ENCODE measurements around the gene PGAP1.

Gene PGAP1, protein sequence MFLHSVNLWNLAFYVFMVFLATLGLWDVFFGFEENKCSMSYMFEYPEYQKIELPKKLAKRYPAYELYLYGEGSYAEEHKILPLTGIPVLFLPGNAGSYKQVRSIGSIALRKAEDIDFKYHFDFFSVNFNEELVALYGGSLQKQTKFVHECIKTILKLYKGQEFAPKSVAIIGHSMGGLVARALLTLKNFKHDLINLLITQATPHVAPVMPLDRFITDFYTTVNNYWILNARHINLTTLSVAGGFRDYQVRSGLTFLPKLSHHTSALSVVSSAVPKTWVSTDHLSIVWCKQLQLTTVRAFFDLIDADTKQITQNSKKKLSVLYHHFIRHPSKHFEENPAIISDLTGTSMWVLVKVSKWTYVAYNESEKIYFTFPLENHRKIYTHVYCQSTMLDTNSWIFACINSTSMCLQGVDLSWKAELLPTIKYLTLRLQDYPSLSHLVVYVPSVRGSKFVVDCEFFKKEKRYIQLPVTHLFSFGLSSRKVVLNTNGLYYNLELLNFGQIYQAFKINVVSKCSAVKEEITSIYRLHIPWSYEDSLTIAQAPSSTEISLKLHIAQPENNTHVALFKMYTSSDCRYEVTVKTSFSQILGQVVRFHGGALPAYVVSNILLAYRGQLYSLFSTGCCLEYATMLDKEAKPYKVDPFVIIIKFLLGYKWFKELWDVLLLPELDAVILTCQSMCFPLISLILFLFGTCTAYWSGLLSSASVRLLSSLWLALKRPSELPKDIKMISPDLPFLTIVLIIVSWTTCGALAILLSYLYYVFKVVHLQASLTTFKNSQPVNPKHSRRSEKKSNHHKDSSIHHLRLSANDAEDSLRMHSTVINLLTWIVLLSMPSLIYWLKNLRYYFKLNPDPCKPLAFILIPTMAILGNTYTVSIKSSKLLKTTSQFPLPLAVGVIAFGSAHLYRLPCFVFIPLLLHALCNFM

DNA sequence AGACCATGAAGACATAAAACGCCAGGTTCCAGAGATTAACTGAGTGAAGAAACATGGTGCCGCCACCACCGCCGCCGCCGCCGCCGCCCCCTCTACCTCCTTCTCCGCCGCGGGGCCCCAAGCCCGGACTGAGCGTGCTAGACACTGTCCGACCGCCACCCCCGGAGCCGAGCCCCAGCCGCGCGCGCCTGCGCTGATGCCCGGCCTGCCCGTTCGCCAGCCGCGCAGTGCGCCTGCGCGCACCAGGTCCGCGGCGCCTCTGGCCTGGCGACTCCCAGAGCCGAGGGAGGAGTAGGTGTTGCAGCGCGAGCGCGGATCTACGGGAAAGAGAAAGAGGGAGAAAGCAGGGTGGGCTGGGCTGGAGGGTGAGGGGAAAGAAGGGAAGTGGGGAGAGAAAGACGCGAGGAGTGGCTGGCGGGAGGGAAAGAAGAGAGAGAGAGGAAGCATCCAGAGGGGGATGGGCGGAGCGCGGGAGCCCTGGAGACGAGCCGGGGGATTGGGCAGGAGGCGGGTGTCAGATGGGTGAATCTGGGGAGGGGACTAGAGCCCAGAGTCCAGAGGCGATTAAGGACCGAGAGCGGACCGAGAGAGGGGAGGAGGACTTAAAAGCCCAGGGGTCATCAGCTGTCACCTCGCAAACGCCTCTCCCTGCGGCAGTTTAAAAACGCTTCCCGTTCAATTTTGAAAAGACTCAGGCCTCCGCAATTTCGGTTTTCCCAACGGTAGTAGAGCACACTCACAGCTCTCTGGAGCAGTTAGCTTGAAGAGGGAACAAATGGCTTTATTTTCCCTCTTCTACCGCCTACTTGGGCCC lies at the start of gene PGAP1:
Gene PGAP1, minus strand, starts transcription at position 146 of the 814 bp plus-strand sequence. Its CDS starts 91 bp downstream, at position 55.
- no peak for FAIRE-seq

DNA sequence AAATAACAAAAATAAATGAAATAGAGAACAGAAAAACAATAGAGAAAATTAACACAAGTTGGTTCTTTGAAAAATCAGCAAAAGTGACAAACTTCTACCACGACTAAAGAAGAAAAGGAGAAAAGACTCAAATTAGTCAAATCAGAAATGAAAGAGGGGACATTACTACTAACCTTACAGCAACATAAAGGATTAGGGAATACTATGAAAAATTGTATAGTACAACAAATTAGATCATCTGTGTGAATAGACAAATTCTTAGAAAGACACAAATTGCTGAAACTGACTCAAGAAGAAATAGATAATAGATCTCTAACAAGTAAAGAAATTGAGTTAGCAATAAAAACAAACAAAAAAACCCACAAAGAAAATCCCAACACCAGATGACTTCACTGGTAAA lies 48.5 kb upstream of the PGAP1 start:
- no peak for FAIRE-seq

DNA sequence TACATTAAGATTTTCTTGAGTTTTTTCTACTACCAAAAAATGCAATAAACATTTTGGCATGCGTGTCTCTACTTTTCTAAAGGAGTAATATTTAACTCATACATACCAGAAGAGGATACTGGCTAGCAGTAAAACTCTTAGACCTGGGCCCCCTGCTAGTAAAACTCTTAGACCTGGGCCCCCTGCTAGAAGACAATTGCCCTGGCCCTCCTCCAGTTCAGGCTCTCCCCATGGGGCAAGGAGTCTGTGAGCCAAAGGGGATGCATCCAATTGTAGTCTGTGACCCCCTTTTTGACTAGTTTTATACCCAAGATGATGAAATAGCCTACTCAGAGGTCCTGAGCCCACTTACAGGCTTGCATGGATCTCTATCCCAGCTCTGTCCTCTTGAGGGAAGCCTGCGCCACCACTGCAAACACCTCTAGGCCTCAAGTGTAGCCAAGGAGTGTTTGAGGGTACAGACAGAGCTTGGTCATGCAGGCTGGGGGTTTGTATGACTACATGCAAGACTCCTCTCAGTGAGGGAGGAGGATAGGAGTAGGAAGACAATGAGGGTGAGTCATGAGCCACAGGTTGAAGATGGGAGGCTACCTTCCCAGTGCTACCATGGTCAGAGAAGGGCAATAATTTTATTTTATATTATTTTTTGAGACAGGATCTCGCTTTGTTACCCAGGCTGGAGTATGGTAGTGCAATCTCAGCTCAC lies 45.2 kb upstream of the PGAP1 start:
- no peak for FAIRE-seq

DNA sequence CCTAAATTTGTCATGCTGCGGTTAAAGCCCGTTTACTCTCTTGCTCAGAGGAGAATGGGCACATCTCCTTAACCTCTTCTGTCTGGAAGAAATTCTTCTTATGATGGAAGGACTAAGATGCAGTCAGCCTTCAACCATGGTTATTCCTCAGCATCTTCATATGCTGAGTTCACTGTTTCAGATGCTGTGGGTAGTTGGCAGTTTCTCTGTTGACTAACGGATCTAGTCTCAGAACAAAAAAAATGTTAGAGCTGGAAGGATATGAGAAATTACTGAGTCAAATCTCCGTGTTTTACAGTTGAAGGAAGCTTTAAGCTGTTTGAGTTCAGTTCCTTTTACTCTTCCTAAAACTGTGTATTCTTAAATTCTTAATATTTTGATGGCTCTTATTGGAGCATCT lies 43.6 kb upstream of the PGAP1 start:
- FAIRE-seq: no peak

DNA sequence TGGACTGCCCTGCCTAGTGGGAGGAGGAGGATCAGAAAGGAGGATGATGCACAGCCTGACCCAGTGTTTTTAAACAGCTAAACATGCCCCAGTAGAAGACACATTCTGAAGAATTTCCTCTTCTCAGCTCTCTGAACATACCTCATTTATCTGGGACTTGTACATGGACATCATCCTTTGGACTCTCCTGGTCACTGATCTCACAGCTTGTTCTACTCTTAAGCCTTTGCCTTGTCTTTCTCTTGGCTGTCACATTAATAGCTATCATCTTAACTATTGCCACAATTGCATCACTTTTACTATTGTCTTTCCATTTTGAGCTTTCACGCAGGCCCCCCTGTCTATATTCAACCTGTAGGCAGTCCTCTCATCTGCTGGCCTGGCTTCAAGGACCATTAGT lies 42.0 kb upstream of the PGAP1 start:
- FAIRE-seq: no peak

DNA sequence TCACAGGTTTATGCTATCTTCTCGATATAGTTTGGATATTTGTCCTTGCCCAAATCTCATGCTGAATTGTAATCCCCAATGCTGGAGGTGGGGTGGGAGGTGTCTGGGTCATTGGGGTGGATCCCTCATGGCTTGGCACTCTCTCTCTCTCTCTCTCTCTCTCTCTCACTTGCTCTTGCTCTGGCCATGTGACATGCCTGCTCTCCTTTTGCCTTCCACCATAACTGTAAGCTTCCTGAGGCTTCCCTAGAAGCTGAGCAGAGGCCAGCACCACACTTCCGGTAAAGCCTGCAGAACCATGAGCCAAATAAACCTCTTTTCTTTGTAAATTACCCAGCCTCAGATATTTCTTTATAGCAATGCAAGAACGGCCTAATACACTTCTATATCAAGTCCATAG lies 41.3 kb upstream of the PGAP1 start:
- FAIRE-seq: no peak

DNA sequence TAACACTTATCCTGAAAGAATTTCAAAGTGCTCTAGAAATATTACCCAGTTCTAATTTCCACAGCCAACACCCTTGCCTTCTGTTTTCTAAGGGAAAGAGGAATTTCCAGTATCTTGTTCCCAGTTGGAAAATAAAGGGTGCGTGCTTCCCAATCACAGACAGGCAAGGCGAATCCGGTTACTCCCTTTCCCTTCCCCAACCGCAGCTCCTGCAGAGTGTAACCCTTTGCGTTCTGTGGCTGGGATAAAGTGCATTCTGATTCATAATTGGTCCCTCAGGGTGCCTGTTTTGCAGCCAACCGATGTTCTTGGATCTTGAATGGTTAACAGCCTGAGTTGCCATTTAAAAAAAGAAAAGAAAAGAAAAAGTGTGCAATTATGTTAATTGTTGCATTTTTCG lies 40.6 kb upstream of the PGAP1 start:
- no peak for FAIRE-seq

DNA sequence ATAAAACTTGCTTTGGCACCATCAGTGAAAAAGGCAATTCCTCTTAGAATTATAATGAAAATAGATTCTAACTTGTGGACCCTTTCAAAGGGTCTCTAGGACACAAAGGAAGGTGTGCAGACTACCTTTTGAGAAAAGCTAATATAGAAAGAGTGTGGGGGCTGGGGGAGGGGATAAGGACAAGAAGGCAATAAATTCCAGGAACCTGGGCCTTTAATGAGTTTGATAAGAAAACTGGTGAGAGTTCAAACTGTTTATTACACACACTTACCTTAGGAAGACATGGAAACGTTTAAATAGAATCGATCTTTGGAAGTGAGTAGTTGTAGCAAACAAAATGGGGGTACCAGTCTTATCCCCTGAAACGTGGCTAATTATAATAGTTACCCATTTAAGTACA lies 39.6 kb upstream of the PGAP1 start:
- no peak for FAIRE-seq

DNA sequence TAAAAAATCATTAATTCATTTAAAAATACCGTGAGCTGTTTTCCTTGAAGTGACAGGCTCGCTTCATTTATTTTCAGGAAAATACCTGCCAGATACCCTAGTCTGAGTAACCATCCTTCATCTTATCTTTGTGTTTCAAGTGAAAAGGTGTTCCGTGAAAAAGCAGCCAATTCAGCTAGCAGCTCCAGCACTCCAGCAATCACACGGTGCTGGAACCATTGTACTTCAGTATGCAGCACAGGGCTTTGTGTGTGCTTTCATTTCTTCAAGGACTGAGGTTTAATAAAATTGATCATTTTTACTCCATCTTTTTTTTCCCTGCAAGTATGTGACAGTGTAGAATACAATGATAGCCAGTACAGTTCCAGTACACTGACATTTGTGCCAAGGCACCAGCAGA lies 39.1 kb upstream of the PGAP1 start:
- no peak for FAIRE-seq

DNA sequence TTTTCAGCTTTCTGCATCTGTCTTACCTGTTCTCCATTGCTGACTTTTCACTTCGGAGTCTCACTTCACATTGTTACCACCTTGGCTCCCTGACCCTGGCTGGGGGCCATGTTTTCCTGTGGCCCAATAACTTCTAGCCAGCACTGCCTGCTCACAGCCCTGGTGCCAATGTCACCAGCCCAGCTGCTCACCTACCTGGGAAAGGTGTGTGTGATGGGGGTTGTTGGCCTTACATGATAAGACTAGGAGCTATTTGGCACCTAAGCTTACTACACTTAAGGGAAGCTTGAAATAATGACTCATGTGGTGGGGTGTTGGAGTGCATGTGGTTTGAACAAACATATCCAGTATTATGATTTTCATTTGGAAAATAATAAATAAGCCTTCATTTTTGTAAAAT lies 37.5 kb upstream of the PGAP1 start:
- no peak for FAIRE-seq

DNA sequence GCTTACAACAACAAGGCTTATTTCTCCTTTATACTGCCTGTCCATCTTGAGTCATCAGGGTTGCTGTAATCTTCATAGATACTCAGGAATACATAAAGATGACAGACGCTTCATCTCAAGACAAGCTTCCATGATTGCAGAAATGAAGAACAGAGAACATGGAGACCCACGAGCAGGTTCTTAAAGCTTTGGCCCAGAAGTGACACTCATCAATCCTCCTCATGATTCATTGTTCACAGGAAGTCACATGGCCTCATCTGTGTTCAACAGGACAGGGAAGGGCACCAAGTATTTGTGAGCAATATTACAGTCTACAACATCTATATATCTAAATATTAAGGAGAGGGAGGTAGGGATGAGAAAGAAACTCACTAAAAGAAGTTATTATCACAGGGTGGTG lies 36.5 kb upstream of the PGAP1 start:
- FAIRE-seq: no peak

DNA sequence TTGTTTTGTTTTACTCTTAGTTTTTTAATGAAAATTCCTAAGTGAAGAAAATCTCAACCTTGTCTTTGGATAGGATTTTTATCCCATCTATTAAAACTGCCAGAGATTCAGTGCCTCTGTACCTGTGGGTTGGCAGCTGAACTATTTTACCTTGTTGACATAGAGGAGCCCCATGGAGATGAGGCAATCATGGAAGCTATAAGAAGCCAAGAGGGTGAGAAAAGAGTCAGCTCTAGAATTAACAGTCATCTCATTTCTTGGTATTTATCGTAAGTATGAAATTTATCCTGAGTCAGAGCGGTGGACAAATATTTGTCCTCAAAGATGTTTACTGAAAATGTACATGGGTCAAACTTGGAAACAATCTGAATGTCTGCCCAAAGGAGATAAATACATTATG lies 35.8 kb upstream of the PGAP1 start:
- FAIRE-seq: no peak

DNA sequence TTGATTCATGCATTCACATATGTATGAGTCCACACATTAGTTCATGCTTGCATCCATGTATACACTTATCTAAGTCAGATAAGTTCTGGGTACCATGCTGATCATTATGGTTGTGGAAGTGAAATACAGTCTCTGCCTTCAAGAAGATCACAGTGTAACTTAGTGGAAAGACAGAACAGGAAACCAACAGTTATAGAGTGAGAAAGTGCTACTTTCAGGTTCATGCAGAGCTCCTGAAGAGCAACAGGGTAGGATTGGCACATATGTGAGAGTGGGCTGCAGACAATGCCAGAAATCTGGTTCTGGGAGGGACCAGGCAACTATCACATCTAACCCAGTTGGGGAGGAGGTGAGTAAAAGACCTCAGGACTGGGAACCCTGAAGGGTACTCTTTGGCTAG lies 35.4 kb upstream of the PGAP1 start:
- FAIRE-seq: no peak

DNA sequence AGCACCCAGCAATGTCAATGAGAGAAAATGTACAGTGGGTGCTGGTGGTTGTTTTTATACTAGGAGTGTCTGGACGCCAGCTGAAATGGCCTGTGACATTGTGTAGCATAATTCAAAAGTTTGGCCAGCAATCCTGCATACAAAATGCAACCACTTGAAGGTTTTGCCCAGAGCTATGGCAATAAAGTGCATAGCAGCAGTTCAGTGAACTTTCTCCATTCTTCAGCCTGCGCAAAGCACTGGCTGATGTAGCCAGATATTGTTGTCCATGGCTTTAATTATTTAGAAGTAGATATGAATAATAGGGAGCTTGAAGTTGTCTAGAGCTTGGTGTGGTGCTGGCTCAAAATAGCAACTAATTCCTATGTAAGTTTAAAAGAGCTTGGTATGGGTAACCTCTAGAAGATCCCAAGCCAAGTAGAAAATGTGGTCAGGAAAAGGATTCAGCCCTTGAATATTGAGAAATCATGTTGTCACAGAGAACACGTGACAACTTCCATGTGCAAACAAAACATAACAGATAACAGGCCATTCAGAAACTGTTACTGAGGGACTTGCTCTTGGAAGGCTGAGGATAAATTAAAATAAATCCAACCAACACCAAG lies 33.3 kb upstream of the PGAP1 start:
- FAIRE-seq: no peak

DNA sequence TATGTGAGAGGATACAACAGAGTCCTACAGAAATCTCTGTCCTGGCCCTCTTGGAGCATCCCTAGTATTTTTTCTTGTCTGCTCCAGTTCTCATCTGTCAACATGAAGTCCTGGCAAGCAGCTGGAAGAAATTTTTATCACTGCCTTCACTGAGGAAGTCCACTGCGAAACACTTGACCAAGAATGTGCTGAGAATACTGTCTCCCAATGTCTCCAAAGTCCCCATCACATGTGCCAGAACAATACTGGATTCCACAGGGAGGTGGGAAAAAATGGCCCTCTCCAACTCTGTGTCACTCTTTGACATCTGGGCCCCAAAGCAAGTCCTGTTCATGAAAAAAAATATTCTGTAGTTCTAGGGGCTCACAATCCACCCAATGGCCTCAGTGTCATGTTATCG lies 32.8 kb upstream of the PGAP1 start:
- FAIRE-seq: no peak

DNA sequence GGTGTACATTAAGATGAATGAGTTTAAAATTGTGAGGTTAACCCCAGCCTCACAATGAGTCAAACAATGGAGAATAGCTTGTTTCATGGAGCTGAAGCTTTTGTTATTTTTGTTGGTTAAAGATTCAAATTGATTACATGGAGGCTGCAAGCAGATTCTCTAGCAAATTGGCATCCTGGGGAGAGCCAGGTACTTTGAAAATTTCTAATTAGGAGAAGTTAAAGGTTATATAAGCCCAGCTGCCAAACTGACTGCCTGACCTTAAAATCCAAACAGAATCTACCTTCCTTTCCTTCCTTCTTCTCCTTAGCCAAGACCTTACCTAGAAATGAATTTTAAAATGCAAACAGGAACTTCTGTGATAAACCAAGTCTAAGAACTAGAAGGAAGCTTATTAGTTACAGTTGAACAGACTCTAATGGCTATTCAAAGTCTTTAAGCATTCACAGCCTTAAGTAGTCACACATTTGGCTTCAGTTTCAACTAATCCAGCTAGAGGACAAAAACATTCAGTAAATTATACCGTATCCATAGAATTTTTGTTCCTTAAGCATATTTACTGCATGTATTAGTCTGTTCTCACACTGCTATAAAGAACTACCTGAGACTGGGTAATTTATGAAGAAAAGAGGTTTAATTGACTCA lies 31.5 kb upstream of the PGAP1 start:
- no peak for FAIRE-seq

DNA sequence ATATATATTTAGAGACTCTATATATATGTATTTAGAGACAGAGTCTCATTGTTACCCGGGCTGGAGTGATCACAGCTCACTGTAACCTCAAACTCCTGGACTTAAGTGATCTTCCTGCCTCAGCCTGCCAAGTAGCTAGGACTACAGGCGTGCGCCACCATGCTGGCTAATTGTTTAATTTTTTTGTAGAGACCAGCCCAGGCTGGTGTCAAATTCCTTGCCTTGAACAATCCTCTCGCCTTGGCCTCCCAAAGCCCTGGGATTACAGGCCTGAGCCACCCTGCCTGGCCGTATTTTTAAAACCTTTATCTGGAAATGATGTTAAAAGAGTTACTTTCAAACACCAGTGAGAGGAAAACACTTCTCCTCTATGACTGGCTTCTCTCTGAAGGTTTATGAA lies 30.9 kb upstream of the PGAP1 start:
- no peak for FAIRE-seq

DNA sequence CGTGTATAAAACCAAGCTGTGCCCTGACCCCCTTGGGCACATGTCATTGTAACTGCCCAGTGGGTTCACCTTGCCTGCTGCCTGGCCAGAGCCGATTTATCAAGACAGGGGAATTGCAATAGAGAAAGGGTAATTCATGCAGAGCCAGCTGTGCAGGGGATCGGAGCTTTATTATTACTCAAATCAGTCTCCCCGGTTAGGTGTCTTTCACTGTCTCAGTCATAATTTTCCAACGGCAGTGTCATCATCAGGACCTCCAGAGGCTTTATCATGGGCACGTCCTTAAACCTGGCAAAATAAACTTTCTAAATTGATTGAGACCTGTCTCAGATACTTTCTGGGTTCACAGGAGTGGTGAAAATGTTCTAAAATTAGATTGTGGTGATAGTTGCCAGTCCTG lies 29.6 kb upstream of the PGAP1 start:
- no peak for FAIRE-seq

DNA sequence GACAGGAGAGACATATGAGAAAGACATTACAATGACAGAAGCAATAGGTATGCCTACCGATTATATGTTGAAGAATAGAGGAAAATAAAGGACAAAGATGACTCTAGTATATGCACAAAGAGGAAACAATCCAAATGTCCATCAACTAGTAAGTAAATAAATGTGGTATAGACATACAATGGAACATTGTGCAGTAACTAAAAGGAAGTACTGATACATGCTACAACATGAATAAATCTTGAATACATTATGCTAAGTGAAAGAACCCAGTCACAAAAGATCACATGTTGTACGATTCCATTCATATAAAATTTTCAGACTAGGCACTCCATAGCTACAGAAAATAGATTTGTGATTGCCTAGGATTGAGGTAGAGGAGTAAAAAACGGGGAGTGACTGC lies 28.5 kb upstream of the PGAP1 start:
- no peak for FAIRE-seq

DNA sequence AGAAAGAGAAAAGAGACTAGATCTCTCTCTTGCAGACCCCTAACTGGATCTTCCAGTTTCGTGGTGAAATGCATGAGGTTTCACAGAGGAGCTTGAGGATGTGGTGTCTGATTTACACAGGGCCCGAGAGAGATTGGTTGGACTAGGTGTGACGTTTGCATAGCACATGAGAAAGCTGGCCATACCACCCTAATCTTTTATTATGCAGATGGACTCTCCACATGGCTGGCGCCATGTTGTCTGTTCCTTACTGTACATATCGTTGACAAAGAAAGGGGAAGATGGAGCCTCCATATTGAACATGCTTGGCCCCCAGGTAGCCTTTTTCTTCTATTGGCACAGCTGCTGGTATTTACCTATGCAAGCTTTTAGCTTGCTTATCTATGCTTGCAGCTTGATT lies 27.5 kb upstream of the PGAP1 start:
- FAIRE-seq: no peak

DNA sequence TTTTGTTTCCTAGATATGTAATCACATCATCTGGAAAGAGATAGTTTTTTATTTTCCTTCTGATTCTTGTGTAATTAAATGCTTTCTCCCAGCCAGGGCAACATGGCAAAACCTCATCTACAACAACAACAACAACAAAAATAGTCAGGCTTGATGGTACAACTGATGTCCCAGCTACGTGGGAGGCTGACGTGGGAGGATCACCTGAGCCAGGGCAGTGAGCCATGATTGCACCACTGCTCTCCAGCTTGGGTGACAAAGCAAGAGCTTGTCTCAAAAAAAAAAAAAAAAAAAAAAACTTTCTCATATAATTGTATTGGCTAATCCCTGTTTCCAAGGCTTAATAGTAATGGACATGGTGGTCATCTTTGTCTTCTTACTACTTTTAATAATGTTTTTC lies 26.4 kb upstream of the PGAP1 start:
- no peak for FAIRE-seq

DNA sequence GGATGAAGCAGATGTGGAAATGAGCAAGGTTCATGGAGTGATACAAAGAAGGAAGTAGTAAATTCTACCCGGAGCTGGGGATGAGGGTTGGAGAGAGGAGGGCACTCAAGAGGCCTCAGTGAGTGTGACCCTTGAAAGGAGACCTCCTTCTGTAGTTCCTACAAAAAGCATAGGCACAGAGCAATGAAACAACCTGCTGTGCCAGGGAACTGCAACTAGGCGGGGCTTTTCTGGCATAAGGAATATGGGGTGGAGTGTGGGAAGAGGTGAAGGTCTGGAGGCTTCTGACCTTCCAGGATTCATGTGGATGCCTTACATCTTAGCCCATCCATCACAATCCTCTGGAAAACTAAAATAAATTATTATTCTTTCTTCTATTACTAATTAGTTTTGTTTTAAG lies 25.5 kb upstream of the PGAP1 start:
- FAIRE-seq: no peak
